ENCODE results near the gene FOXF2. TPM values are rescaled to one million over a fixed set of nuclear protein-coding genes. Genes with fewer than 3 reads are reported as not detected.
A peak's percentile ranks its signal among the peaks of the same experiment; 100 is the strongest.

The FOXF2 gene
- total RNA-seq, 1 donor from 2014 or later: 8.1 TPM

DNA sequence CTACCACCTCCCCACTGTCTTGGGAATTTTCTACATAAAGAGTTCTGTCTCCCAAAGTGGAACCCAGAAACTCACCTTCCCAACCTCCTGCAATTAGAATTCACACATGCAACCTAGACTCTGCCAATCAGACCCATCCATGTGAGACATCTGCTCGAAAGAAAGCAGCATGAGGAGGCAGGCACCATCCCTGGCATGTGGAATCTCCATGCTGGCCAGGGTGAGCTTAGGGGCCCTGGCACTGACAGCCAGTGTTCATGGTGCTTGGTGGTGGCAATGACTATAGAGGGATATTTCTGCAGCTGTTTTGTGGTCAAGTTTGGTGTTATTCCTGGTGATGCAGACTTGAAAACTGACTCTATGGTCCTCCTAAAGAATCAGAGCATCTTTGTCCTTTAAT lies 17.4 kb upstream of the FOXF2 start:
- H3K36me3 Mint-ChIP-seq: no peaks in the 10 kb centered on the region
- TF ChIP-seq, protein P1, sequence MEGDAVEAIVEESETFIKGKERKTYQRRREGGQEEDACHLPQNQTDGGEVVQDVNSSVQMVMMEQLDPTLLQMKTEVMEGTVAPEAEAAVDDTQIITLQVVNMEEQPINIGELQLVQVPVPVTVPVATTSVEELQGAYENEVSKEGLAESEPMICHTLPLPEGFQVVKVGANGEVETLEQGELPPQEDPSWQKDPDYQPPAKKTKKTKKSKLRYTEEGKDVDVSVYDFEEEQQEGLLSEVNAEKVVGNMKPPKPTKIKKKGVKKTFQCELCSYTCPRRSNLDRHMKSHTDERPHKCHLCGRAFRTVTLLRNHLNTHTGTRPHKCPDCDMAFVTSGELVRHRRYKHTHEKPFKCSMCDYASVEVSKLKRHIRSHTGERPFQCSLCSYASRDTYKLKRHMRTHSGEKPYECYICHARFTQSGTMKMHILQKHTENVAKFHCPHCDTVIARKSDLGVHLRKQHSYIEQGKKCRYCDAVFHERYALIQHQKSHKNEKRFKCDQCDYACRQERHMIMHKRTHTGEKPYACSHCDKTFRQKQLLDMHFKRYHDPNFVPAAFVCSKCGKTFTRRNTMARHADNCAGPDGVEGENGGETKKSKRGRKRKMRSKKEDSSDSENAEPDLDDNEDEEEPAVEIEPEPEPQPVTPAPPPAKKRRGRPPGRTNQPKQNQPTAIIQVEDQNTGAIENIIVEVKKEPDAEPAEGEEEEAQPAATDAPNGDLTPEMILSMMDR (conservative IDR thresholded peaks at IDR 0.05): no peak
- no peak for DNase-seq (ENCODE audit: extremely low spot score, unreplicated experiment)

DNA sequence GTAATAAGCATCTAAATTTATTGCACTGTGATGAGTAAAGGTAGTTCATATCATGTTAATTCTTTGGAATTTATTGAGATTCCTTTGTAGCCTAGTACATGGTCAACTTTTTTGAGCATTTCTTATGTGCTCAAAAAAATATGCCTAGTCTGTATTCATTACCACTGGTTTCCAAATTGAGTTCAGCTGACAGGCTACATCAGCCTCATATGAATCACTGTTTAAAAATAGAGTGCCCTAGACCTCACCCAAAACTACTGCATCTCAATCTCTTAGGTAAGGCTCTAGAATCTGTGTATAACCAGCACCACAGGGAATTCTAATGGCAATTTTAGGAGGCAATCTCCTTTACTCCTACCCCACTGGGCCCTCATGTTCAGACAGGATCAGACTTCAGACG lies 16.7 kb upstream of the FOXF2 start:
- H3K27ac Mint-ChIP-seq: no peak overlapping the region
- TF ChIP-seq, protein P1 (conservative IDR thresholded peaks at IDR 0.05): no peak

More for the DNA sequence above, 17.4 kb upstream of the FOXF2 start:
- Mint-ChIP-seq H3K27ac (no peak overlapping the region), H3K9me3 (peaks cover 14% of the 10 kb centered on the region), H3K4me3 (no peak overlapping the region), H3K27me3 (peaks cover 91% of the 10 kb centered on the region), H3K4me1 (ENCODE audit: unreplicated experiment) (no peaks in the 10 kb centered on the region)

DNA sequence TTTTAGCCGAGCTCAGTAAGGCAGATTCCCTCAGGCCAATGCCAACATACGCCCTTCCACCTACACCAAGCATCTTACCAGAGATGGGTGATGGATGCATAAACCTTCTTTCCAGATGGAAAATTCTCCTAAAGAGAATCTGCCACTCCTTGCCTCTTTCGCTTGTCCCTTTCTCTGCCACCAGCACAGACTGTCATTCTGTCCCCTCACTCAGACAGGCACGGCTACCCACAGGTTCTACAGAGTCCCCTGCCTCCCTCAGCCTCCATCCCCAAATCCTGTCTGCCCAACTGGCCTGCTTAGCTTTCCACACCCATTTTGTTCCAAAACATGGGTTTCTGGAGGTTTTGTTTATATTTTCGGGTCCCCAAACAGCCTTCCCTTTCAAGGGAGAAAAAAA lies 12.7 kb upstream of the FOXF2 start:
- peaks cover 5% of the 10 kb centered on the region for H3K9me3 Mint-ChIP-seq
- H3K27ac Mint-ChIP-seq: no peak overlapping the region
- H3K4me3 Mint-ChIP-seq: no peak overlapping the region
- H3K4me1 Mint-ChIP-seq (ENCODE audit: unreplicated experiment): peaks cover 12% of the 10 kb centered on the region
- TF ChIP-seq, protein P1 (conservative IDR thresholded peaks at IDR 0.05): no peak
- no peaks in the 10 kb centered on the region for H3K36me3 Mint-ChIP-seq
- H3K27me3 Mint-ChIP-seq: peaks cover 94% of the 10 kb centered on the region
- no peak for DNase-seq (ENCODE audit: extremely low spot score, unreplicated experiment)

More for the DNA sequence above, 16.7 kb upstream of the FOXF2 start:
- no peaks in the 10 kb centered on the region for H3K4me1 Mint-ChIP-seq (ENCODE audit: unreplicated experiment)
- peaks cover 94% of the 10 kb centered on the region for H3K27me3 Mint-ChIP-seq
- peaks cover 14% of the 10 kb centered on the region for H3K9me3 Mint-ChIP-seq
- H3K36me3 Mint-ChIP-seq: no peaks in the 10 kb centered on the region
- DNase-seq (ENCODE audit: extremely low spot score, unreplicated experiment): no peak
- H3K4me3 Mint-ChIP-seq: no peak overlapping the region

DNA sequence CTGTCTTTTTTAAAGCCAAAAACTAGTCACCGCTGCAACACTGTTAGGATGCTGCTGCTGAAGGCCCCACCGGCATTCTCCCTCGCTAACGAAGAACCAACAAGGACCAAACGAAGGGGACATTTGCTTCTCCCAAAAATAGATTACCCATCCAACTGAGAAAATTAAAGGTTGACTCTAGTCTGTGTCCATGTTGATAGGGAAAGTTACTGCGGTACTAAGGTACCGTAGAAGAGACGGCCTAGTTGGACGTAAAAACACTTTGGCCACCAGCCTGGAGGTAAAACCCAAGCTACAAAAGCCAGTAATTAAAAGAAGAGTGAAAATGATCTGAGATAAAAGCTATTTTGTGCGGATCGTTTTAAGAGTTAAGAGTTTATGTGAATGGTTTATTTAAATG lies 11.8 kb upstream of the FOXF2 start:
- H3K27ac Mint-ChIP-seq: no peak overlapping the region
- TF ChIP-seq, protein P1 (conservative IDR thresholded peaks at IDR 0.05): no peak
- DNase-seq (ENCODE audit: extremely low spot score, unreplicated experiment): no peak
- H3K4me3 Mint-ChIP-seq: peak overlapping the region; percentile 11
- peaks cover 5% of the 10 kb centered on the region for H3K9me3 Mint-ChIP-seq
- H3K36me3 Mint-ChIP-seq: no peaks in the 10 kb centered on the region
- peaks cover 12% of the 10 kb centered on the region for H3K4me1 Mint-ChIP-seq (ENCODE audit: unreplicated experiment)
- H3K27me3 Mint-ChIP-seq: peaks cover 89% of the 10 kb centered on the region

DNA sequence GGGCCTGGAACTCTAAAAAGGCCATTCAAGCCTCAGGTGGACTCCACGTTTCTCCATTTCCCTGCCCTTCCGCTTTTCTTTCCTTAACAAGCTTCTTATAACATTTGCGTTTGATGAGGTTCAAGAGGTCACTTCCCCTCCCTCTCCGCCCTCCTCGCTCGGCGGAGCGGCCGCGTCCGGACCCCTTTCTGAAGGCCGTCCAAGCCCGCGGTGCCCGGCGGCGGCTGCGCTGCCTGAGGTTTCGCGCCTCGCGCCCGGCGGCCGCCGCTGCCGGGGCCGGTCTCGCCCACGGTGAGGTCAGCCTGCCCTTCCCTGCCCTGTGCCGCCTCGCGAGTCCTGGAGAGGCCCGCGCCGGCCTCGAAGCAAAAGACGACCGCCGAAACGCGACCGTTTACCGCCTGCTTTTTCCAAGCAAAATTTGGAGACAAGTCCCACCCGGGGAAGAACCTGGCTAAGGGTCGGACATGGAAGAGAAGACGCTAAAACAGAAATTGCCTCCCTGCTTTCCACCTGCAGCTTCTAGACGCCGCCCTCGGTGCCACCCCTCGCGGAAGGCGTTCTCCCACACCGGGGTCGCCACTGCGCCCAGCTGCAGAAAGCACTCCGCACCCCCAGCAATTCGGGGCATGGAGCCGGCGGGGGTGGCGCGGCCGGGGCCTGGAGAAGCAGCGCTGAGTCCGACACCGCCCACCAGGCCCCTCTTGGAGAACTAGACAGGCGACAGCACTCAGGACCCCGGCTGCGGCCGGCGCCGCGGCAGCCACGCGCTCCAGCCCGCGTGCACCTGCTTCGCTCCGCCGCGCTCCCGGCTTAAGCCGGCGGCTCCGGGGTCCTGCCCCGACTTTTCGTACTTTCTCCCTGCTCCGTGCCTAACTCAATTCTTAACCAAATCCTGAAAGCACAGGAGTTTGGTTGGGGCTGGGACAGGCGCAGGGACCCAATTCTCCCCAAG lies 11.0 kb upstream of the FOXF2 start:
- TF ChIP-seq, protein P1 (conservative IDR thresholded peaks at IDR 0.05): no peak
- Mint-ChIP-seq H3K4me1 (ENCODE audit: unreplicated experiment) (peaks cover 12% of the 10 kb centered on the region), H3K27ac (no peak overlapping the region), H3K9me3 (no peaks in the 10 kb centered on the region), H3K36me3 (no peaks in the 10 kb centered on the region), H3K27me3 (peaks cover 89% of the 10 kb centered on the region), H3K4me3 (peak overlapping the region; percentile 61)
- DNase-seq (ENCODE audit: extremely low spot score, unreplicated experiment): no peak

All from type B pancreatic cell (in vitro differentiated cells).